HL-60/S4 treated with phorbol 12-myristate 13-acetate at 8.2 ng/mL for 4 days and 3 days (cell line): Measurements from ENCODE around the gene MC3R.

Source experiments
- in situ Hi-C: fragments of 300-500 bp; cut with MboI; formaldehyde crosslinking; loops from 2 replicates; pipeline ENCODE4 v1.15.0; 2022; ENCODE audit warnings: low sequenced_read_pairs

MC3R gene

DNA sequence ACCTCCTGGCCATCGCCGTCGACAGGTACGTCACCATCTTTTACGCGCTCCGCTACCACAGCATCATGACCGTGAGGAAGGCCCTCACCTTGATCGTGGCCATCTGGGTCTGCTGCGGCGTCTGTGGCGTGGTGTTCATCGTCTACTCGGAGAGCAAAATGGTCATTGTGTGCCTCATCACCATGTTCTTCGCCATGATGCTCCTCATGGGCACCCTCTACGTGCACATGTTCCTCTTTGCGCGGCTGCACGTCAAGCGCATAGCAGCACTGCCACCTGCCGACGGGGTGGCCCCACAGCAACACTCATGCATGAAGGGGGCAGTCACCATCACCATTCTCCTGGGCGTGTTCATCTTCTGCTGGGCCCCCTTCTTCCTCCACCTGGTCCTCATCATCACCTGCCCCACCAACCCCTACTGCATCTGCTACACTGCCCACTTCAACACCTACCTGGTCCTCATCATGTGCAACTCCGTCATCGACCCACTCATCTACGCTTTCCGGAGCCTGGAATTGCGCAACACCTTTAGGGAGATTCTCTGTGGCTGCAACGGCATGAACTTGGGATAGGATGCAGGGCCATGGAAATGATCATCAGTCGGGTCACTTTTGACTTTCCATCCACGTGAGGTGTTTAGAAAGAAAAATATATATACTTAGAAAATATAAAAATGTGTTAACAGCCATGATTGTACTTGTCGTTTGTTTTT lies 868 bp downstream of the MC3R start:
- in situ Hi-C loops, result no loop called here

- in situ Hi-C loops, result no loop called here
Observed at GRCh38 chr20:56249956-56250355, 1.4 kb downstream of the MC3R start.

DNA sequence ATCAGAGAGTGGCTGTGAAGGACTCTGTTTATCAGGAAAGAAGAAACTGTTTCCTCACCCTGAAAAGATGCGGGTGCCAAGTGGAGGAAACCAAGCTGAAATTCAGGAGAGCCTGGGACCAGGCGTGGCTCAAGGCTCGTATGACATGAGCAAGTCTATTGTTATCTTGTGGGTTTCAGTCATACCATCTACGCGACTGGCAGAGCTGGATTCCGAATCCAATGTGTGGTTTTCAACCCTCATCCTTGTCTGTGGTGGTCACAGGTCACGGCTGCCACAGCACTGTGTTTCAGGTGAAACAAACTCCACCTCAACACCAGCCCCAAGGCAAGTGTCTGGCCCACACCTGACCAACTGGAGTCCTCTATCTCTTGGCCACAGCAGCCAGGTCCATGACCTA lies 9.1 kb downstream of the MC3R start:
- in situ Hi-C loops, result no loop called here

DNA sequence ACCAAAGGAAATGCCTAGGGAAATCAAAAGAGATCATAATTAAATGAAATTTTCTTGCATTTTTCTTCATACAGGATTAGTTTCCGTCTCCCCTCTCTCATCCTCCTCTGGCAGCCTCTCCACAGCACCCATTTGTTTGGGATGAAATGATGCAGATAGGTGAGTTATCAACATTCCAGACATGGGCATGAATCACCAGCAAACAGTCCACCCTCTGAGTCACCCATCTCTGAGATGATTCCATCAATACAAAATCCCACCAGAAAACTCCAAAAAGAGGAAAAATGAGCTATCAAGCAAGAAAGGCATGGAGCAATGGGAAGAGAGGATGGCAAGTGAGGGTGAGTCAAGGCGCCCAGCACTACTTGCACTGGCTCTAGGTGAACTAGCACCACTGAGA lies 11.4 kb downstream of the MC3R start:
- in situ Hi-C loops, result no loop called here

- in situ Hi-C loops, result no loop called here
Observed at GRCh38 chr20:56268536-56268935, 20.0 kb downstream of the MC3R start.

DNA sequence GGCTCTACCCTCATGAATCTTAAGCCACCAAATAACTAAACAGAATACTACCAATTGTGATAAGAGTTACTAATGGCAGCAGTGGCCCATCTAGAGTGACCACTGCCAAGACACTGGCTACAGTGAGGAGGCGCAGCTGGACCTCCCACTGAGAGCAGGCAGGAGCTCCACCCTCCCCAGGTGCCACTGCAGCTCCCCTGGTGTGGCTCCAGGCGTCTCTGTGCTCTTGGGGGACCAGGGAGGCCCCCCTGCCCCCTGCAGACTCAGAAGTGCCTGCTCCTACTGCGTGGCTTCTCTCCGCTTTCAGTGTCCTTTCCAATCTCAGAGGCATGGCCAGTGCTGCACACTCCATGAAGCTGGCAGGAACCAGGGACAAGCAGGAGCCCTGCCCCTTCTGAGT lies 23.4 kb downstream of the MC3R start:
- in situ Hi-C loops, result no loop called here

- in situ Hi-C loops, result no loop called here
Observed at GRCh38 chr20:56273491-56273890, 25.0 kb downstream of the MC3R start.

GRCh38 chr20:56274156-56274555 lies 25.6 kb downstream of the MC3R start:
- in situ Hi-C loops, result no loop called here

- in situ Hi-C loops, result no loop called here
Observed at GRCh38 chr20:56278196-56278595, 29.7 kb downstream of the MC3R start.

GRCh38 chr20:56285496-56285895 lies 37.0 kb downstream of the MC3R start:
- in situ Hi-C loops, result no loop called here

GRCh38 chr20:56289652-56290051 lies 41.1 kb downstream of the MC3R start:
- in situ Hi-C loops, result no loop called here

- in situ Hi-C loops, result no loop called here
Observed at GRCh38 chr20:56299362-56299761, 50.8 kb downstream of the MC3R start.
